ENCODE measurements around the gene NLRX1.
A peak's percentile ranks its signal among the peaks of the same experiment; 100 is the strongest.
"Not testable (repeated sequence)": the region's sequence is repeated elsewhere in the genome, so short reads cannot be mapped to it uniquely, and the experiment has no call there.

Gene NLRX1

GRCh38 chr11:119154178-119154577 lies 14.3 kb upstream of the NLRX1 start:
- no peak for DNase-seq (ENCODE audit: low read depth, low spot score)

GRCh38 chr11:119155733-119156492 lies 12.6 kb upstream of the NLRX1 start:
- DNase-seq (ENCODE audit: low read depth, low spot score) = peak; percentile 47

GRCh38 chr11:119156496-119156895 lies 12.0 kb upstream of the NLRX1 start:
- no peak for DNase-seq (ENCODE audit: low read depth, low spot score)

GRCh38 chr11:119157063-119157462 lies 11.5 kb upstream of the NLRX1 start:
- DNase-seq (ENCODE audit: low read depth, low spot score) = no peak

- DNase-seq (ENCODE audit: low read depth, low spot score) = no peak
Observed at GRCh38 chr11:119158467-119158866, 10.1 kb upstream of the NLRX1 start.

- DNase-seq (ENCODE audit: low read depth, low spot score) = no peak
Observed at GRCh38 chr11:119160151-119160550, 8.4 kb upstream of the NLRX1 start.

- no peak for DNase-seq (ENCODE audit: low read depth, low spot score)
Observed at GRCh38 chr11:119161871-119162270, 6.7 kb upstream of the NLRX1 start.

GRCh38 chr11:119166368-119167076 lies 2.0 kb upstream of the NLRX1 start:
- no peak for DNase-seq (ENCODE audit: low read depth, low spot score)

- DNase-seq (ENCODE audit: low read depth, low spot score) = not testable (repeated sequence)
Observed at GRCh38 chr11:119167077-119167458, 1.5 kb upstream of the NLRX1 start.

- DNase-seq (ENCODE audit: low read depth, low spot score) = no peak
Observed at GRCh38 chr11:119167933-119168332, 592 bp upstream of the NLRX1 start.

- DNase-seq (ENCODE audit: low read depth, low spot score) = peak; percentile 89
Observed at GRCh38 chr11:119169282-119169719, 776 bp downstream of the NLRX1 start.

GRCh38 chr11:119172513-119172912 lies 4.0 kb downstream of the NLRX1 start:
- DNase-seq (ENCODE audit: low read depth, low spot score) = no peak

GRCh38 chr11:119173453-119173852 lies 4.9 kb downstream of the NLRX1 start:
- DNase-seq (ENCODE audit: low read depth, low spot score) = no peak

- DNase-seq (ENCODE audit: low read depth, low spot score) = no peak
Observed at GRCh38 chr11:119175493-119176077, 7.1 kb downstream of the NLRX1 start.

- no peak for DNase-seq (ENCODE audit: low read depth, low spot score)
Observed at GRCh38 chr11:119178166-119178680, 9.7 kb downstream of the NLRX1 start.

- no peak for DNase-seq (ENCODE audit: low read depth, low spot score)
Observed at GRCh38 chr11:119179342-119179741, 10.8 kb downstream of the NLRX1 start.

- no peak for DNase-seq (ENCODE audit: low read depth, low spot score)
Observed at GRCh38 chr11:119179983-119180382, 11.5 kb downstream of the NLRX1 start.

- no peak for DNase-seq (ENCODE audit: low read depth, low spot score)
Observed at GRCh38 chr11:119180729-119181676, 12.5 kb downstream of the NLRX1 start.

- no peak for DNase-seq (ENCODE audit: low read depth, low spot score)
Observed at GRCh38 chr11:119181677-119182412, 13.3 kb downstream of the NLRX1 start.

- DNase-seq (ENCODE audit: low read depth, low spot score) = not testable (repeated sequence)
Observed at GRCh38 chr11:119184399-119184798, 15.9 kb downstream of the NLRX1 start.
